Stimulated activated CD4-positive, alpha-beta T cell treated with anti-CD3 and anti-CD28 coated beads, Interleukin-2, amount 100 ng/mL, for 48 hours (primary cell): ENCODE results near the gene PCDH1.

Experiments
- DNase-seq, 2 donors: peaks; one replicate each; pipeline ENCODE4 v3.0.0-alpha.2; 2020

The PCDH1 gene

DNA sequence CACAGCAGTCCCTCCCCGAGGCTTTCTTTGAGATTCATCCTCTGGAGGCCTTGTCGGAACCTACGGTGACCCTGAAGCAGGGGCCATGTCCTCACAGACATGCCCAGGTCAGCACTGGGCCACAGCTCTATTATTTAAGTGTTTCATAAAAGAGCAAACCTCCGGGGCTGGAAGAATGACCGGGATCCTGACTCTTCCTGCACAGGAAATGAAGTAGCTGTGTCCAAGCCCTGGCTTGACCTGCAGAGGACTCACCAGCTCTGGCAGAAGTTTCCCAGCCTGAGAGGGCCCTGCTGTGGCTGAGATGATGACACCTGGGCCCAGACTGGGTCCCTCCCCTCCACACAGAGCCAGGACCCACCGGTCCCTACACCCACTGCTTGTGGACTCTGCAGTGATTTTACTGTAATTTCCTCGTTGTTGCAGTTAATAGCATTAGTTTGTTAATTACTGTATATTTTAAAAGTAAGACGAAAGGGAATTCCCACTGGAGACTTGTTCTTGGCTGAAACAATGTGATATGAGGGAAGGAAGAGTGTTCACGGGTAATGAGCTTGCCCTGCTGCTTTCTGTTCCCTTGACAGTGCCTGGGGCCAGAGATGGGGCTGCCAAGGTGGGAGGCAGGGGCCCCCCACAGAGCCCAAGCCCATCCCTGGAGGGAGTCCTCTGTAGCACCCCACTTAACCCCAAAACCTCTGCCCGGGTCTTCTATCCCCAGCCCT lies 72.2 kb downstream of the PCDH1 start:
- DNase-seq, result no peak

DNA sequence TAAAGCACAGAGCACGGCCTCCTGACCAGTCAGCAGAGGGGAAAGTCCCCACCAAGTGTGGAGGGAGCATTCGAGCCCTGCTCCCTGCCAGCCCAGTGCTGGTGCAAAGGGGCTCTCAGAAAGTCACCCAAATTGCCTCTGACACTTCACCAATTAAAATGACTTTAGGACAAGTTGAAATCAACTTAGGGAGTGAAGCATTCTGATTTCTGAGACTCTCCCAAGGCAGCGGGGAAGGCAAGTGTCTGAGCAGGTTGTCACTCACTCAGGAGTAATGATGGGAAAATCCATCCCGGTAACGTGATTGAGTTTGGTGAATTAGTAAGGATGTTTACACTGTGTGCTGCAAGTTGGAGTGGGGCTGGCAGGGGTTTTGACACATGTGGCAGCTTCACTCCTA lies 73.7 kb downstream of the PCDH1 start:
- no peak for DNase-seq
